Measurements from ENCODE around the gene RPA1.
A peak's percentile ranks its signal among the peaks of the same experiment; 100 is the strongest.
"Not testable (repeated sequence)": the region's sequence is repeated elsewhere in the genome, so short reads cannot be mapped to it uniquely, and the experiment has no call there.

RPA1 gene

DNA sequence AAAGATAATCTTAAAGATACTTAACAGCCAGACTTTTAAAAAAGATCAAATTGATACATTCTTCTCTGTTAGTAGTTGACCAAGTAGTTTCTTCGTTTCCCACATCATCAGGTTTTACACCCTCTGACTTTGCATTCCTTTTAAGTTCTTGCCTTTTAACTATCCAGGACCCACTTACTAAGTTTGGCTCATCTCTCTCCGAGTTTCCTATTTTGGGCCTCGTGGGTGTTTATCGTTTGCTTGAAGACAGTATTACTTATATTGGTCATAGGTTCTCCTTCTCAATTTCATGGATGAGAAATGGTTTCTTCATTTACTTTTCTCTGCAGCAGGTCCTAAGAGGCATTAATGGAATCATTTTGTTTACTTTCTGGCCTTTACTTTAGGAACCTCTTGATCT lies 43.2 kb downstream of the RPA1 start:
- DNase-seq (ENCODE audit: extremely low spot score, insufficient read length, low read depth) (no peak), FAIRE-seq (no peak)

GRCh38 chr17:1873418-1873817 lies 43.6 kb downstream of the RPA1 start:
- DNase-seq (ENCODE audit: extremely low spot score, insufficient read length, low read depth) (no peak), FAIRE-seq (peak; percentile 64)

DNA sequence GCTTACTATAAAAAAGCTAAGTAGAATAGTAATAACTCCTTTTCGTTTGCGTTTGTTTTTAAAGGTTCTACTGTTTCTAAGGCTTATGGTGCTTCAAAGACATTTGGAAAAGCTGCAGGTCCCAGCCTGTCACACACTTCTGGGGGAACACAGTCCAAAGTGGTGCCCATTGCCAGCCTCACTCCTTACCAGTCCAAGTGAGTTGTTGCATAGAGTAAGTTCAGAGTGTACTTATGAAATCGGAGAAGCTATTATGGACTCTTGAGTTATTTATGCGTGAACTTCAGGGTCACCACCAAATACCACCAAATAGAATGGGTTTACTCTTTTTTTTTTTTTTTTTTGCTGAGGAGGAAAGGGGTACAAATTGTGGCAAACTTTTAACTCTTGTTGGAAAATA lies 45.8 kb downstream of the RPA1 start:
- no peak for FAIRE-seq

GRCh38 chr17:1878419-1879121 lies 48.8 kb downstream of the RPA1 start:
- DNase-seq (ENCODE audit: extremely low spot score, insufficient read length, low read depth) (no peak), FAIRE-seq (no peak)

More for the DNA sequence above, 45.8 kb downstream of the RPA1 start:
- no peak for DNase-seq (ENCODE audit: extremely low spot score, insufficient read length, low read depth)

GRCh38 chr17:1880851-1881630 lies 51.2 kb downstream of the RPA1 start:
- DNase-seq (ENCODE audit: extremely low spot score, insufficient read length, low read depth) (no peak), FAIRE-seq (no peak)

- FAIRE-seq (peak; percentile 80), DNase-seq (ENCODE audit: extremely low spot score, insufficient read length, low read depth) (no peak)
Observed at GRCh38 chr17:1882836-1883235, 53.0 kb downstream of the RPA1 start.

DNA sequence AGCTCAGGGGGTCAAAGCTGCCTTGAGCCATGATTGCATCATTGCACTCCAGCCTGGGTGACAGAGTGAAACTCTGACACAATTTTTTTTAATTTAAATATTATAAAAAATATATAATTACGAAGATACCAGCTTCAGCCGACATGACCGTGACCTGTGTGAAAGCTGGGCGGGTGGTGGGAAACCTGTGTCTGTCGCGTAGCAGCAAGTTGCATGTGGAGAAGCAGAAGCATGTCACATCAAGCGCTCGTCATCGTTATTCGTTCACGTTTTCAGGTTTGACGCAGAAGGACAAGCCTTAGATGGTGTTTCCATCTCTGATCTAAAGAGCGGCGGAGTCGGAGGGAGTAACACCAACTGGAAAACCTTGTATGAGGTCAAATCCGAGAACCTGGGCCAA lies 53.7 kb downstream of the RPA1 start:
- no peak for FAIRE-seq
- no peak for DNase-seq (ENCODE audit: extremely low spot score, insufficient read length, low read depth)

DNA sequence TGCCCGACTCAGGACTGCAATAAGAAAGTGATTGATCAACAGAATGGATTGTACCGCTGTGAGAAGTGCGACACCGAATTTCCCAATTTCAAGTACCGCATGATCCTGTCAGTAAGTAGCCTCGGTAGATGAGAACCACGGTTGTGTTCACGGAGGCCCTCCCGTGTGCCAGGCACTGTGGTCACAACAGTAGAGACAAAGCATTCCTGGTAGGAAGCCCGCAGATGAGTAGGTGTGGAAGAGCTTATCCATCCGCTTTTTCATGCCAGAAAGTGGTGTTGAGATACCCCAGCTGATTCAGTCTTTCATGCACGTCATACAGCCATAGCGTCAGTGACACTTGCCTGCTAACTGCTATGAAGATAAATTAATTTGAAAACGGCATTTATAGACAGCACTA lies 58.9 kb downstream of the RPA1 start:
- FAIRE-seq (no peak), DNase-seq (ENCODE audit: extremely low spot score, insufficient read length, low read depth) (no peak)

DNA sequence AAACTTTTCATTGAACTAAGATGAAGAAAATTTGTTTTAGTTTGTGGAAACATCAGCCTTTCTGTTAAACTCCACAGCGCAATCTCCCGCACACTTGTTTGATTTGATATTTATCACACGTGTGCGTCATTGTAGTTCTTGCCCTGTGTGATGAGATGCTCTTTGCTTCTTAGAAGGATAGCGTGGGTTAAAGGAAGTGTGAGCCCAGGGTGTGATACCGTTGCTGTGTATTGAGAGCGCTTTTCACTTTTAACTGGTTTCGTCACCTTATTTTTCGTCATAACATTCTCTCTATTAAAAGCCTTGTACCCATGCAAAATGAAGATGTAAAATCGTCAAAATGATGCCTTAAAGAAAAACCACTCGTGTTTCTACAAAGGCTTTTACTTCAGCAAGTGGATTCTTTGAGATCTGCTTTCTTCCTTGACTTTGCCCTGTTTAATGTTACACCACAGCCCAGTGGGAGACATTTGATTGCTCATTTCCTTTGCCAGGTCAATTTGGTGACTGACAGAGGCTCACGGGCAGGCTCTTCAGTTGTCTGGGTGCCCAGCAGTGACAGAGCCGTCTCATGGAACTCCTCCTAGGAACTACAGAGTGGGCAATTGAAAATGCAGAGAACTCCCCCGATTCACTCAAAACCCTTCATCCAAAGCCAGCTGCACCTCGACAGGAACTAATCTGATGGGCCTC lies 61.1 kb downstream of the RPA1 start:
- FAIRE-seq: no peak
- DNase-seq (ENCODE audit: extremely low spot score, insufficient read length, low read depth): no peak

GRCh38 chr17:1894753-1895339 lies 65.0 kb downstream of the RPA1 start:
- no peak for FAIRE-seq

DNA sequence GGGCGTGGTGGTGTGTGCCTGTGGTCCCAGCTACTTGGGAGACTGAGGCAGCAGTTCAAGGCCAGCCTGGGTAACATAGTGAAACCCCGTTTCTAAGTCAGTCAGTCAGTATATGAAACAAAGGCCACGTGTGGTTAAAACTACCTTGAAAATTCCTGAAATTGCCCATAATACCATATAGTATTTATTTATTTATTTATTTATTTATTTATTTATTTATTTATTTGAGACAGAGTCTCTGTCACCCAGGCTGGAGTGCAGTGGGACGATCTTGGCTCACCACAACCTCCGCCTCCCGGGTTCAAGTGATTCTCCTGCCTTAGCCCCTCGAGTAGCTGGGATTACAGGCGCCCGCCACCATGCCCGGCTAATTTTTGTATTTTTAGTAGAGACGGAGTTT lies 65.7 kb downstream of the RPA1 start:
- DNase-seq (ENCODE audit: extremely low spot score, insufficient read length, low read depth); FAIRE-seq: not testable (repeated sequence)

More at GRCh38 chr17:1894753-1895339, 65.0 kb downstream of the RPA1 start:
- no peak for DNase-seq (ENCODE audit: extremely low spot score, insufficient read length, low read depth)

DNA sequence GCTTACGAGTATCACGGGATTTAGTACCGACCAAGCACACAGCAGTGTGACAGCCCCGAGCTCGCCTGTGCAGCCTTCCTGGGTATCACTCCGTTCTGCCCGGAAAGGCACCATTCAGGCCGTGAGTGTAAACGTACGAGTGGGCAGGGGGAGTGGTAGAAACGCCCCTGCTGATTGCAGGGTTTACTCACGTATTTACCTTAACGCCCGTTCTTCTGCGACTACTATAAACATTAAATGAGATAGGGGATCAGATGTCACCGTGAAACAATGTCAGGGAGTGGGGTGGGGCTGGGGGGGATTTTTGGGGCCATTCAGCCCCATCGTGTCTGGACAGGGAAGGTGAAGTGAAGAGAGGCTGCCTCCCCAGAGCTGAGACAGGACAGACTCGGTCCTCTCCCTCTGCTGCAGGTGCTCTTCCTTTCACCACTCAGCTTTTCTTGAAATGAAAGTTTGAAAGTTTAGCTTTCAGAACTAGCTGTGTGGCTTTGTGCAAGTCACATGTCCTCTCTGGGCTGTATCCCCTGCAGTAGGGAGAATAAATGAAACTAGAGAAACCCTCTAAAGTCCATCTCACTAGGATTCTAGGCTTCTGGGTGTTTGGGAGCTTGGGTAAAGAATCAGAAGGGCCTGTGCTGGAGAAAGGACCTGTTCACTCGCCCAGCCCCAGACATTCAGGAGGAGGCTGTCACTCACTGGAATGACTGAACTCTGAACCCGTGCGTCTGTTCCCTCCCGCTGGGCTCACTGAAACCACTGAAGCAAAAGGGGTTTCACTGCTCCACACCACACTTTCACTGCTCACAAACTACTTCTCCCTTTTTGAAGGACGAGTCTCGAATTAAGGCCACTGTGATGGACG lies 66.7 kb downstream of the RPA1 start:
- FAIRE-seq: peak; percentile 85
- no peak for DNase-seq (ENCODE audit: extremely low spot score, insufficient read length, low read depth)

GRCh38 chr17:1897105-1897656 lies 67.4 kb downstream of the RPA1 start:
- FAIRE-seq (no peak), DNase-seq (ENCODE audit: extremely low spot score, insufficient read length, low read depth) (no peak)

GRCh38 chr17:1898332-1898731 lies 68.5 kb downstream of the RPA1 start:
- DNase-seq (ENCODE audit: extremely low spot score, insufficient read length, low read depth) (no peak), FAIRE-seq (no peak)

- no peak for DNase-seq (ENCODE audit: extremely low spot score, insufficient read length, low read depth)
- no peak for FAIRE-seq
Observed at GRCh38 chr17:1898872-1899271, 69.1 kb downstream of the RPA1 start.

DNA sequence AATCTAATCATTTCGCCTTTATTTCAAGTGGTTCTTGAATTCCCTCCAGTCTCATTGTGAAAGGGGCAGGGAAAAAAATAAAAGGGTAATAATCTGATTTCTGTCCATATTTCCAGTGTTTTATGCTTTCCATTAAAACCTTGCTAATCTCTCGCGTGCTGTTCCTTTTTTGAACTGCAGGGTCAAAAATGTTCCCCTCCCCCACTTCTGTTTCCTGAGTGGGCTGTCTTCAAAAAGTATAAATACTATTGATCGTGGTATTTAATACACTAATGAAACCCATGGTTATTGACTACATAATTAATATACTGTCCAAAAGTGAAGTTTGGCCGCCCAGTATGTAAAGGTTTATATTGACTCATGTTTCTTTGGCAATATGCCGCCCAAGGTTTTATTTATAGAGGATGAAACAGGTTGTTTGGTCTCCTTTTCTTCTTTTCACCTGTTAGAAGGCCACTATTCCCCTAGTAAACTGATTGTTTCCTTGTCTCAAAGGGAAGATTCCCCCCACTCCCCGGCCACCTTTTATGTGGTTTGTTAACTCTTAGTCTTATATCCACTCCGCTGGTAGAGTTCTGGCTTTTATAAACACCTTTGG lies 69.7 kb downstream of the RPA1 start:
- DNase-seq (ENCODE audit: extremely low spot score, insufficient read length, low read depth): no peak
- no peak for FAIRE-seq

DNA sequence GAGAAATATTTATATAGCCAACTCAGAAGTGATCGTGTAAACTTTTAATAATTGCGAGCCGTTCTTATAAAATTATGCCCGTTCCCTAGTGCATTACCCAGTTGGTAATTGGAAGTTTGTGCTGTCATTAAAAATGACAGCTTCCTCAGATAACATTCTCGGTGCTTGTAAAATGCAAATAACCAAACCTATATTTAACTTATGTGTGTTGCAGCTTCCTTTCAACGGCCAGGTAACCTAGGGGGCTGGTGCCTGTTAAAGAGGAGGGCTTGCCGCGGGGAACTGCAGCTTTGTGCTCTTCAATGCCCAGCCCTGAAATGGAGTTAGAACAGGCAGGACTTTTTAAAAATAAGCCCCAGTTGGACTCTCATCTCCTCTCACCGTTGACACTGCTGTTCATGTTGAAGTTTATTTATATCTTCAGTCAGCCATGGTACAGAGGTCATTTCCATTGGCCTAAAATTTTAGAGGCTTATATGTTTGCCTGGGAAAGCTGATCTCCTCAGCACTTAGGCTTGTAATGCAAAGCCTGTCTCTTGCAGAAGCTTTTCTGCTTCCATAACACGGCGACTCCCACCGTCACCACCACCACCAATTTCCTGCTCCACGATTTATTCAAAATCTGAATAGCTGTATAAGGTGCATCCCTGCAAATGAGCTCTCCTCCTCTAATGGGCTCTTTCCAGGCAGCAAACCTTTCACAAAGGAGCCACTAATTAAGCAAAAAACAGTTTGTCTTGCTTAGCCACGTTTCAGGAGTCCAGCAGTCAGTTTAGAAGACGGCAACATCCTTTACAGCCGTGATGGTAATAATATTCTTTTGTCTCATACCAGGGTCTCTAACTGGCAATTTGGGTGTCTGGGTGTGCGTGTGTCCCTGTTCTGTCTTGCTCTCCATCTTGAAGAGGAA lies 74.7 kb downstream of the RPA1 start:
- peak; percentile 70 for FAIRE-seq
- DNase-seq (ENCODE audit: extremely low spot score, insufficient read length, low read depth): no peak
